Fibroblast of peridontal ligament (primary cell): ENCODE measurements around the gene MYO5C.
"Not testable (repeated sequence)": the region's sequence is repeated elsewhere in the genome, so short reads cannot be mapped to it uniquely, and the experiment has no call there.

Experiments
- DNase-seq: peaks from one replicate; pipeline ENCODE4 v3.0.0-alpha.2; 2010; ENCODE audit errors: extremely low read depth

Gene MYO5C

DNA sequence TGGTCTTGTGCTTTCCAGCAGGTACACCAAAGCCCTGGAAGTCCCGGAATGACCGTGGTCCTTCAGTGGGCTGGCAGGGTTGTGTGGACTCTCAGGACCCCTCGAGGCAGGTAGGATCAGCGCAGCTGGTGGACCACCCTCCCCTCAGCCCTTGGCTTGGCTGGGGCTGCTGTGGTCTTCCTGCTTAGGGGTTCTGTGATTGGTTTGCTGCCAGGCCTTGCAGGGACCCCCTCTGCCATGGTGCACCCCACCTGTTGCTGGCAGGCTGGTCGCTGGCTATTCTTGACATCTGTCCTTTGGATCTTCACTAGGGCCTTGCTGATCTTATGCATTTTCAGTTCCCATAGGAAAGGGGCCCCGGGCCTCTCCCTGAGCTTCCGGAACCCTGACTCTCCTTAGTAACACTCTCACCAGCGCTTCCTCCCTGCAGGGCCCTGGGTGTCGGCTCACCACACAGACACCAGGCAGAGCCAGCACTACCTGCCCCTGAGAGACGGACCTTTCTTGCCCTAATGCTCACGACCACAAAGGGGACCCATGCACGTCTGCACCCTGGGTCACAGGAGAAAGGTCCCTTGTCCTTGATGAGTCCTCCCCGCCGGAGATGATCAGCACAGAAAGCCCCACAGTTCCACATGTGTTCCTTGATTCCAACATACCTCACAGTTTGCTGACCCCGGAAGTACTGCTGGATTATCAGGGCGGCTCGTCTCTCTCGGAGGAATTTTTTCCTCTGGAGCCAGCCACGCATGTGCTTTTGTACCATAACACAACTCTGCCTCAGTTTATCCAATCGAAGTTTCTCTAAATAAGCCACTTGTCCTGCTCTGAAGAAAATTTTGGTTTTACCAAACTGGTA is 51.7 kb downstream of the MYO5C start:
- DNase-seq: no peak

GRCh38 chr15:52243286-52243685 is 52.3 kb downstream of the MYO5C start:
- no peak for DNase-seq

- DNase-seq: no peak
Observed at GRCh38 chr15:52241489-52241888, 54.1 kb downstream of the MYO5C start.

- no peak for DNase-seq
Observed at GRCh38 chr15:52240166-52240565, 55.4 kb downstream of the MYO5C start.

GRCh38 chr15:52238989-52239525 is 56.5 kb downstream of the MYO5C start:
- DNase-seq: not testable (repeated sequence)

DNA sequence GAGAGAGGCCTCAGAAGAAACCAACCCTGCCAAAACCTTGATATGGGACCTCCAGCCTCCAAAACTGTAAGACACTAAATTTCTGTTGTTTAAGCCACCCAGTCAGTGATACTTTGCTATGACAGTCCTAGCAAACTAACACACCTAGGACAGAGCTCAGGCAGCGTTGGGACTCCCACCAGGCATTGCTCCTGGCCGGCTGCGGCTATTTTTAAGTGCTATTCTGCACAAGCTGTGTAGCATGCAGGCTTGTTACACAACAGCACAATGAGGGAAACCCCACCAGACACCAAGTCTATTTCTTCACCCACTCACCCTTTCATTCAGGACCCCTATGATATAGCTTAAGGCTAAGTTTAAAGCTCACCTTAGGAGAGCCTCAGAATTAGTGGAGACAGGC is 57.5 kb downstream of the MYO5C start:
- DNase-seq: no peak

GRCh38 chr15:52236013-52236412 is 59.6 kb downstream of the MYO5C start:
- no peak for DNase-seq

- DNase-seq: no peak
Observed at GRCh38 chr15:52234596-52235541, 60.7 kb downstream of the MYO5C start.

DNA sequence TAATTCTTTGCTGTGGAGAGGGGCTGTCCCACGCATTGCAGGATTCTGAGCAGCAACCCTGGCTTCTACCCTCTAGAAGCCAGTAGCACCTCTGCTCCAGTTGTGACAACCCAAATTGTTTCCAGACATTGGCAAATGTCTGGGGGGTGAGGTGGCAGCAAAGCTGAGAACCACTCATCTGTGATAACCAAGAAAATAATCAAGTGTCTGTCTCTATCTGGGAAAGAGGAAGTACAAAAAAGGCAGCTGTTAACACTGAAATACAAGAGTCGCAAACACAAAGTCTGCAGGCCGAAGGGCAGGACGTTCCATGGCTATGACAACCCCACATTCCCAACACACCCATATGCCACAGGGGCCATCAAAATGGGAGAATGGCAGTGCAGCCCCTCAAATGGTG is 62.2 kb downstream of the MYO5C start:
- no peak for DNase-seq

DNA sequence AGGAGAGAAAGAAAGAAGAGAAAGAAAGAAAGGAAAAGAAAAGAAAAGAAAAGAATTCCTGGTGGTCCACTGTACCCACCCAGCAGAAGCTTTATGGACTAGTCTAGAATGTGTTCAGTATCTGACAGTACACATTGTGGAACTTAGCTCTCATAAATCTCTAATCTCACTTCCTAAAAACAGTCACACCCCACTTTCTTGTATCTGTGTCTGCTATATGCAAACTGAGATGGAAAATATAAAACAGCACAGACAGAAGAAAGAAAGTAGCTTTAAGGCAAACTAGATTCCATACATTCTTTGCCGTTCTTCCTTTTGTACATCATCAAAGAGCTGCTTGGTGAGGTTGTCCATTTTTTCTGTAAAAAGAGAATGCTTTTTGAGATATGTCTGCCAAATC is 63.3 kb downstream of the MYO5C start:
- DNase-seq: no peak

DNA sequence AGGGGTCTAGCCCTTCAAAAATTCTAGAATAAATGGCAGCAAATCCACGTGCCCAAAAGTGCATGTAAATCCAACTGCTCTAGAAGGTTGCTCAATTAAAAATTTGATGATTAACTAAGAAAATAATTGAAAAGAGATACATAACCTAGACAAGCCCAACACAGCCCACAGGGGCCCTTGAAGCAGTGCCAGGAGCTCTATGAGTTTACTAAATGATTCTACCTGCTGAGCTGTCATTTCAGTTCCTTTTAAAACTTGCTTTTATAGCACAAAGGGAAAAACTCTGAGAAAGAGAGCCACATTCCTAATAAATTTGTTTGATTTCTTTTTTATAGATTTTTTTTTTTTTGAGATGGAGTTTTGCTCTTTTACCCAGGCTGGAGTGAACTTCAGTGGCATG is 65.5 kb downstream of the MYO5C start:
- no peak for DNase-seq

DNA sequence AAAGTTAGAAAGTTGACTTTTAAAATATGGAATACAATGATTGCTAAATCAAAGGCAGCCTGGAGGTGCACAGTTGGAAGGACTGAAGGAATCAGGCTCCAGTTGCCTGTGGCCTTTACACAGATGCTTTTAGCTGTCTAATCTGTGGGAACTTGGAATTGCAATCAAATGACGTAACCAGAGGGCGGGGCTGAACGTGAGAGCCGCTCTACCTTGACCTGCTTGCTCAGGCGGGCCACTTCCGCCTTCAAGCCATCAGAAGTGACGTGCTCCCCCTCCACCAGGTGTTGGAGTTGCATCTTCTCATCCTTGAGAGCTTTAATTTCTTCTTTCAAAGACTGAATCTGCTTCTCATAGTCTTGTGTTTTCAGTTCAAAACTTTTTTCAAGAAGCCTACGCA is 66.7 kb downstream of the MYO5C start:
- no peak for DNase-seq

- DNase-seq: peak; percentile 91
Observed at GRCh38 chr15:52227456-52227855, 68.1 kb downstream of the MYO5C start.

DNA sequence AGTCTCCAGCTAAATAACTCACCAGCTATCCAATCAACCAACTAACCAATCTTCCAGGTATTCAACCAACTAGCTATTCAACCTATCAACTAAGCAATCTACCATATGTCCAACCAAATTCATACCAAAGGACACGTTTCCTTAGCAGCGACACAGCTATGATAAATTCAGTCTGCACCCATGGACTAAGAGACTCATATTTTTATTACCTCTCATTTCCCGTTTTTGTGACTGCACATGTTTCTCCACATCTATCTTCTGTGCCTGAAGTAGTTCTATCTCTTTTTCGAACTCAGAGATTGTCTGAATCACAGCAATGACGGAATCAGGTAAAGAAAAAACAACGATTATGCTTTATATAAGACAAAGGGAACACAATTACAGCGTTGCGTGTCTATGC is 70.4 kb downstream of the MYO5C start:
- no peak for DNase-seq

DNA sequence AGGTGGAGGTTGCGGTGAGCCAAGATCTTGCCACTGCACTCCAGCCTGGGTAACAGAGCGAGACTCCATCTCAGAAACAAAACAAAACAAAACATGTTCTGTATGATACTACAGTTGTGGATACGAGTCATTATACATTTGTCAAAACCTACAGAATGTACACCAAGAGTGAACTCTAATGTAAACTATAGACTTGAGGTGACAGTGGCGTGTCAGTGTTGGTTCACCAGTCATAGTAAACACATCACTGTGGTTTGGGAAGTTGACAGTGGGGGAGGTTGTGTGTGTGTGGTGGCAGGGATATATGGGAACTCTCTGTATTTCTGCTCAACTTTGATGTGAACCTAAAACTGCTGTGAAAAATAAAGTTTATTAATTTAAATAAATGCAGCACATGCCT is 71.4 kb downstream of the MYO5C start:
- no peak for DNase-seq

DNA sequence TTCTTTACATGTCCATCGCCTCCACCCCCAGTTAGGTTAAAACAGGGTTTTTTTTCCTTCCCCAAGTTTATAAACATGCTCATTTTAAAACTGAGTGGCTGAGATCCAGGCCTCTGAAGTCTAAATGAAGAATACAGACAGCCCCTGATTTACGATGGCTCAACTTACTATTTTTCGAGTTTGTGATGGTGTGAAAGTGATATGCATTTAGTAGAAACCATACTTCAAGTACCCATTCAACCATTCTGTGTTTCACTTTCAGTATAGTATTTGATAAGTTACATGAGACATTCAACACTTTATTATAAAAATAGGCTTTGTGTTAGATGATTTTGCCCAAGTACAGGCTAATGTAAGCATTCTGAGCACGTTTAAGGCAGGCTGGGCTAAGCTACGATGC is 73.9 kb downstream of the MYO5C start:
- DNase-seq: no peak

GRCh38 chr15:52220937-52221660 is 74.5 kb downstream of the MYO5C start:
- DNase-seq: no peak

- no peak for DNase-seq
Observed at GRCh38 chr15:52220251-52220650, 75.4 kb downstream of the MYO5C start.

DNA sequence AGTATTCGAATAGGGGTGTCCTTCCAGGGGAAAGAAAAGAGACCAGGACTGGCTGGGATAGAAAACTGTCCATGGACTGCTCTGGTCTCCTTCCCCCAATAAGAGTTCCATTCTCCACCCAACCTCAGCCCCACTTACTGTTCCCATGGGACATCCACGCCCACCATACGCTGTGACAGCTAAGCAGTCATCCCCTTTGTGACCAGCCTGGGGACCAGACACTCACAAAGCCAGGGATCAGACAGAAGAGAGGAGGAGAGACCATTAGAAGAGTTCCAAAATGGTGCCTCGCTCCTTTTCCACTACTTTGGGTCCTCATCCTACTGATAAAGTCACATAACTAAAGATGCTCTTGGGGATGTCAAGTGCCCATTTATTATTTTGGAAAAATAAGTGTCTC is 76.8 kb downstream of the MYO5C start:
- no peak for DNase-seq

DNA sequence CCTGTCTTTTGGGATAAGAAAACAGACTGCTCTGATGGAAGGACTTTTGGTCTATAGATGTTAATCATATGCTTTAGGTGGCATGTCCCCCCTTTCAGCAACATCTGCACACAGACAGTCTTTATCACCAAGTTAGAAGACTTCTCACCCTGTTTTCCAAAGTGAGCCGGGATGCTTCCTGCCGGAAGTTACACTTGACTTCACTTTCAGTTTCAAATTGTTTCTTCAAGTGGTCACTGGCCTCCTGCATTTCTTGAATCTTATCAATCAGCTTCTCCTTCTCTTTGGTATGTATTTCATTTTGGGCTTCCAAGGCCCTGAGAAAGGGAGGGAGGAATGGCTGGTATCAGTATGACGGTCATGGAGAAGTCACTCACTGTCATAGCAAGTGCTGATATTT is 77.2 kb downstream of the MYO5C start:
- no peak for DNase-seq

GRCh38 chr15:52217186-52217585 is 78.4 kb downstream of the MYO5C start:
- no peak for DNase-seq

DNA sequence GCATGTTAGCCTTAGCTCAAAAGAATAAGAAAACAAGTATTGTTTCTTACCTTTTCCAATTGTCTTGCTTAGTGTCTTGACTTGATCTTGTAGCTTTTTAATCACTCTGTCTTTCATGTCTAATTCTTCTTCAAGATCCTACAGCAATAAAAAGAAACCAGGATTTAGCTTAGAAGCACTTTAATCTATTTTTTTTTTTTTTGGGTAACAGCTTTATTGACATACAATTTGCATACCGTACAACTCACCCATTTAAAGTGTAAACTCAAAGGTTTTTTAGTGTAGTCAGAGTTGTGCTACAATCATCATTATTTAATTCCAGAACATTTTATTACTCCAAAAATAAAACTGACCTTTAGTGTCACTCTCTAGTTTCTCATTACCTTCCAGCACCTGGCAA is 81.1 kb downstream of the MYO5C start:
- no peak for DNase-seq
